Measurements from ENCODE around the gene POLR3B.

- TF ChIP-seq EZH2 (IDR thresholded peaks at IDR 0.05) (no peak), POLR2AphosphoS5 (IDR thresholded peaks at IDR 0.05; ENCODE audit: borderline replicate concordance, low read depth, low read length) (no peak; the same call in 1 of the 2 replicates), FOXP2 (optimal IDR thresholded peaks at IDR 0.05; ENCODE audit: control extremely low read depth, extremely low read length, insufficient read depth) (no peak)
These were observed 29.4 kb downstream of the POLR3B start for GRCh38 chr12:106386813-106387535.
